ENCODE results near the gene IL1R1. TPM values are rescaled to one million over a fixed set of nuclear protein-coding genes. Genes with fewer than 3 reads are reported as not detected.

IL1R1 gene
- total and polyA plus RNA-seq, 10 of the 15 experiments (the other 5 are each of a cell fraction or from before 2014, with no cell fraction given), result 0.17 to 13.2 (median 0.53) TPM

- TF ChIP-seq NFIC (IDR thresholded peaks at IDR 0.05; ENCODE audit: low read depth, low read length) (no peak), CREM (IDR thresholded peaks at IDR 0.05; ENCODE audit: low read depth) (no peak), JUND (IDR thresholded peaks at IDR 0.05; ENCODE audit: low read depth, low read length) (no peak), SMC3 (IDR thresholded peaks at IDR 0.05; ENCODE audit: borderline replicate concordance, low read length) (peak; percentile 35; the same call in 1 of the 2 replicates), STAT1 (conservative IDR thresholded peaks at IDR 0.05) (no peak)
These were observed 23.8 kb downstream of the IL1R1 start (continued) for GRCh38 chr2:102166189-102166845.

GRCh38 chr2:102168026-102168771, 25.7 kb downstream of the IL1R1 start:
- Histone ChIP-seq H3K4me3 (no peak overlapping the region), H3K9ac (ENCODE audit: control insufficient read depth, insufficient read depth, low read length) (no peak overlapping the region), H3K27ac (ENCODE audit: control insufficient read depth, insufficient read depth) (no peak overlapping the region), H3K4me2 (ENCODE audit: control insufficient read depth, insufficient read depth) (no peak overlapping the region), H3K27me3 (replicated peaks in 1 of 2; ENCODE audit: control insufficient read depth in 2 of 2, insufficient read depth in 2 of 2, low read length in 1 of 2) (no peaks in the 10 kb centered on the region), H3K9me3 (replicated peaks; ENCODE audit: control insufficient read depth, insufficient read depth, low read length) (no peaks in the 10 kb centered on the region; the same call in 2 of the 3 replicates), H4K20me1 (ENCODE audit: control insufficient read depth, insufficient read depth) (no peaks in the 10 kb centered on the region), H3K36me3 (ENCODE audit: control insufficient read depth in 2 of 2, insufficient read depth in 2 of 2, low read length in 1 of 2) (no peaks in the 10 kb centered on the region), H3K79me2 (ENCODE audit: control insufficient read depth, insufficient read depth, low read length) (no peaks in the 10 kb centered on the region), H3K4me1 (ENCODE audit: control insufficient read depth, insufficient read depth, low read length) (no peaks in the 10 kb centered on the region), H2AFZ (ENCODE audit: control insufficient read depth, low read depth, low read length) (no peak overlapping the region)
- ChIA-PET RAD21 (ENCODE audit: unreplicated experiment) (no interaction called here), CTCF (interaction anchor here (1.2 to 3.7 kb wide), 2 partner anchors 11 to 161 kb away, joined by 3 to 27 read pairs; no protein-coding TSS in a partner anchor), POLR2A (no interaction called here), SMC1A (ENCODE audit: uncharacterized antibody, unreplicated experiment) (interaction anchor here (0.6 to 3.9 kb wide), 3 partner anchors 11 to 72 kb away, joined by 3 to 28 read pairs (median 23); no protein-coding TSS in a partner anchor)
- DNase-seq (ENCODE audit: low read depth, low spot score) (no peak), FAIRE-seq (no peak), ATAC-seq (no peak; the same call in 2 of the 3 replicates)
- TF ChIP-seq GABPA (IDR thresholded peaks at IDR 0.05; ENCODE audit: low read depth) (no peak), BMI1 (IDR thresholded peaks at IDR 0.05; ENCODE audit: borderline replicate concordance) (no peak)
- 33% methylated on average over 5 of the region's 5 CpGs for WGBS (ENCODE audit: insufficient coverage, insufficient replicate concordance, low lambda C conversion rate, missing lambda C conversion rate)
- intact Hi-C loops (cut with micrococcal nuclease; ENCODE audit: unreplicated experiment) (loop anchor here (5.0 kb wide), 1 partner anchor 146 kb away; no protein-coding TSS in a partner anchor), in situ Hi-C loops (cut with MboI) (no loop called here)
- no TSS peak for BruUV-seq (replicated peaks)
